GM19468 (cell line): Measurements from ENCODE around the gene COL20A1.
"Not testable (repeated sequence)": the region's sequence is repeated elsewhere in the genome, so short reads cannot be mapped to it uniquely, and the experiment has no call there.

Experiments
- ATAC-seq: cut with Tn5 transposase; IDR thresholded peaks from one replicate; pipeline ENCODE4 v1.9.1; 2021; ENCODE audit warnings: mild to moderate bottlenecking, moderate library complexity, moderate number of reproducible peaks; ENCODE audit not compliant: unreplicated experiment; ENCODE audit errors: extremely low read depth

Gene COL20A1

GRCh38 chr20:63292904-63293303 is at the start of gene COL20A1:
TSS of gene COL20A1 (plus strand) at chr20:63293186. CDS start at chr20:63295108, 1,922 bp downstream.
- no peak for ATAC-seq

- ATAC-seq: no peak
Observed at GRCh38 chr20:63243604-63244247, 49.3 kb upstream of the COL20A1 start.

- no peak for ATAC-seq
Observed at GRCh38 chr20:63244468-63244867, 48.5 kb upstream of the COL20A1 start.

GRCh38 chr20:63246490-63247288 is 46.3 kb upstream of the COL20A1 start:
- no peak for ATAC-seq

- ATAC-seq: no peak
Observed at GRCh38 chr20:63247671-63248228, 45.2 kb upstream of the COL20A1 start.

- no peak for ATAC-seq
Observed at GRCh38 chr20:63248835-63249591, 44.0 kb upstream of the COL20A1 start.

- ATAC-seq: no peak
Observed at GRCh38 chr20:63249891-63250290, 43.1 kb upstream of the COL20A1 start.

- not testable (repeated sequence) for ATAC-seq
Observed at GRCh38 chr20:63251350-63251749, 41.6 kb upstream of the COL20A1 start.

- ATAC-seq: no peak
Observed at GRCh38 chr20:63252284-63252711, 40.7 kb upstream of the COL20A1 start.

GRCh38 chr20:63253065-63253437 is 39.9 kb upstream of the COL20A1 start:
- ATAC-seq: no peak

GRCh38 chr20:63253438-63254231 is 39.4 kb upstream of the COL20A1 start:
- no peak for ATAC-seq

- ATAC-seq: no peak
Observed at GRCh38 chr20:63254232-63254605, 38.8 kb upstream of the COL20A1 start, which contains the start of gene NKAIN4. TSS of gene NKAIN4 (minus strand) at chr20:63254463. CDS start at chr20:63254450, 13 bp downstream.

GRCh38 chr20:63254606-63255384 is 38.2 kb upstream of the COL20A1 start:
- ATAC-seq: no peak

GRCh38 chr20:63255931-63256704 is 36.9 kb upstream of the COL20A1 start:
- no peak for ATAC-seq

- ATAC-seq: no peak
Observed at GRCh38 chr20:63256954-63257353, 36.0 kb upstream of the COL20A1 start.

GRCh38 chr20:63257629-63258028 is 35.4 kb upstream of the COL20A1 start:
- ATAC-seq: no peak

GRCh38 chr20:63258781-63259180 is 34.2 kb upstream of the COL20A1 start:
- ATAC-seq: no peak

GRCh38 chr20:63259734-63260460 is 33.1 kb upstream of the COL20A1 start:
- no peak for ATAC-seq
